ENCODE results near the gene VANGL1.

Gene VANGL1

GRCh38 chr1:115668579-115668978 is 26.8 kb downstream of the VANGL1 start:
- Histone ChIP-seq H3K4me2 (peak overlapping the region; percentile 27; the same call in 1 of the 2 replicates), H3K27ac (peak overlapping the region; percentile 36; the same call in 1 of the 2 replicates), H3K9ac (0 out of 2 replicates have a peak overlapping the region, but pooled peaks have one; percentile 2), H3K79me2 (ENCODE audit: insufficient read depth, low read depth) (no peaks in the 10 kb centered on the region), H3K36me3 (ENCODE audit: insufficient read depth) (no peaks in the 10 kb centered on the region), H3K27me3 (ENCODE audit: insufficient read depth, low read depth) (no peaks in the 10 kb centered on the region), H2AFZ (ENCODE audit: low read depth) (no peak overlapping the region), H4K20me1 (ENCODE audit: insufficient read depth) (no peaks in the 10 kb centered on the region), H3K4me1 (ENCODE audit: low read depth, poor library complexity, severe bottlenecking) (peaks cover 24% of the 10 kb centered on the region), H3K4me3 (IDR thresholded peaks at IDR 0.05; ENCODE audit: insufficient read depth, low read depth, low read length) (no peak overlapping the region)
- TF ChIP-seq CTCF (conservative IDR thresholded peaks at IDR 0.05; ENCODE audit: low read depth, low read length): no peak

GRCh38 chr1:115669002-115669673 is 27.4 kb downstream of the VANGL1 start:
- Histone ChIP-seq H3K9ac (0 out of 2 replicates have a peak overlapping the region, but pooled peaks have one; percentile 2), H2AFZ (ENCODE audit: low read depth) (no peak overlapping the region), H3K4me1 (ENCODE audit: low read depth, poor library complexity, severe bottlenecking) (peaks cover 24% of the 10 kb centered on the region), H4K20me1 (ENCODE audit: insufficient read depth) (no peaks in the 10 kb centered on the region), H3K27ac (peak overlapping the region; percentile 36; the same call in 1 of the 2 replicates), H3K4me3 (IDR thresholded peaks at IDR 0.05; ENCODE audit: insufficient read depth, low read depth, low read length) (no peak overlapping the region), H3K36me3 (ENCODE audit: insufficient read depth) (no peaks in the 10 kb centered on the region), H3K4me2 (peak overlapping the region; percentile 27; the same call in 1 of the 2 replicates), H3K27me3 (ENCODE audit: insufficient read depth, low read depth) (no peaks in the 10 kb centered on the region), H3K79me2 (ENCODE audit: insufficient read depth, low read depth) (no peaks in the 10 kb centered on the region)
- no peak for TF ChIP-seq CTCF (conservative IDR thresholded peaks at IDR 0.05; ENCODE audit: low read depth, low read length)

GRCh38 chr1:115669886-115670285 is 28.1 kb downstream of the VANGL1 start:
- Histone ChIP-seq H3K79me2 (ENCODE audit: insufficient read depth, low read depth) (no peaks in the 10 kb centered on the region), H3K27ac (no peak overlapping the region), H3K4me2 (no peak overlapping the region)

GRCh38 chr1:115670476-115671175 is 28.9 kb downstream of the VANGL1 start:
- no peaks in the 10 kb centered on the region for H4K20me1 ChIP-seq (ENCODE audit: insufficient read depth)
- H3K36me3 ChIP-seq (ENCODE audit: insufficient read depth): no peaks in the 10 kb centered on the region
- no peak overlapping the region for H2AFZ ChIP-seq (ENCODE audit: low read depth)
- no peak overlapping the region for H3K4me3 ChIP-seq (IDR thresholded peaks at IDR 0.05; ENCODE audit: insufficient read depth, low read depth, low read length)
- H3K4me2 ChIP-seq: no peak overlapping the region
- peaks cover 24% of the 10 kb centered on the region for H3K4me1 ChIP-seq (ENCODE audit: low read depth, poor library complexity, severe bottlenecking)
- no peak overlapping the region for H3K9ac ChIP-seq
- no peaks in the 10 kb centered on the region for H3K27me3 ChIP-seq (ENCODE audit: insufficient read depth, low read depth)
- no peaks in the 10 kb centered on the region for H3K79me2 ChIP-seq (ENCODE audit: insufficient read depth, low read depth)
- no peak for TF ChIP-seq CTCF (conservative IDR thresholded peaks at IDR 0.05; ENCODE audit: low read depth, low read length)
- H3K27ac ChIP-seq: no peak overlapping the region

More at GRCh38 chr1:115669886-115670285, 28.1 kb downstream of the VANGL1 start:
- no peaks in the 10 kb centered on the region for H4K20me1 ChIP-seq (ENCODE audit: insufficient read depth)
- H3K27me3 ChIP-seq (ENCODE audit: insufficient read depth, low read depth): no peaks in the 10 kb centered on the region
- H2AFZ ChIP-seq (ENCODE audit: low read depth): no peak overlapping the region
- no peak overlapping the region for H3K9ac ChIP-seq
- H3K4me1 ChIP-seq (ENCODE audit: low read depth, poor library complexity, severe bottlenecking): peaks cover 24% of the 10 kb centered on the region
- TF ChIP-seq CTCF (conservative IDR thresholded peaks at IDR 0.05; ENCODE audit: low read depth, low read length): no peak
- no peak overlapping the region for H3K4me3 ChIP-seq (IDR thresholded peaks at IDR 0.05; ENCODE audit: insufficient read depth, low read depth, low read length)
- no peaks in the 10 kb centered on the region for H3K36me3 ChIP-seq (ENCODE audit: insufficient read depth)
